ENCODE data around the gene PDLIM5. TPM values are rescaled to one million over a fixed set of nuclear protein-coding genes. Genes with fewer than 3 reads are reported as not detected.

The PDLIM5 gene
- total RNA-seq, 4 donors from 2014 or later: 62.9 to 133 (median 110) TPM

DNA sequence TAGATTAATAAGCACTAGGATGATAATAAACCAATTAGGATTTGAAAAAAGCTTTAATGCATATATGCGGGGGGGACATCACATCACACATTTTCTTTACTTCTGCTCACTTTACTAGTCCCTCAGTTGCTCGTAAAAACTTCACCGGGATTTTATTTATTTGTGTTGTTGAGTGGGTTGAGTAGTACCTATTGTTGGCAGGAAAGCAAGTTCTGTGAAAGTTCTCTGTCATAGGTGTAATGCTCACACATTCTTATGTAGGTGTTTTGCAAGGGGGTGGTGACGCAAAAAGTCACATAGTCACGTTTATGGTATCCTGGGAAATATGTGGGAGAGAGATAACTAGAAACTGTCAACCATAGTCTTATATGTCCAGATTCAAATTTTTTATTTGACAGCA, 65.3 kb downstream of the PDLIM5 start:
- Histone ChIP-seq H3K4me3 (no peak overlapping the region), H3K27ac (peak overlapping the region in 3 of 4 donors; percentile 42 to 46 (median 44)), H3K36me3 (no peaks in the 10 kb centered on the region), H3K9me3 (no peaks in the 10 kb centered on the region), H3K4me1 (peaks cover 10 to 64% (median 21%) of the 10 kb centered on the region in 4 donors), H3K27me3 (no peaks in the 10 kb centered on the region)
- DNase-seq: no peak
- no peak for TF ChIP-seq EP300 (IDR thresholded peaks at IDR 0.05; ENCODE audit: low read depth)
- WGBS, 2 donors (ENCODE audit: low coverage in 1 of 2): 73 to 79% methylated on average over 5 of the region's 5 CpGs
- in situ Hi-C loops (cut with MboI; ENCODE audit: low pct_ligation_motif_present in 1 of 4, low pct_unique_long_range_greater_than_20kb in 1 of 4, low sequenced_read_pairs in 3 of 4) (no loop called here), intact Hi-C loops (cut with DNase I; ENCODE audit: low total_unique reads) (no loop called here)

DNA sequence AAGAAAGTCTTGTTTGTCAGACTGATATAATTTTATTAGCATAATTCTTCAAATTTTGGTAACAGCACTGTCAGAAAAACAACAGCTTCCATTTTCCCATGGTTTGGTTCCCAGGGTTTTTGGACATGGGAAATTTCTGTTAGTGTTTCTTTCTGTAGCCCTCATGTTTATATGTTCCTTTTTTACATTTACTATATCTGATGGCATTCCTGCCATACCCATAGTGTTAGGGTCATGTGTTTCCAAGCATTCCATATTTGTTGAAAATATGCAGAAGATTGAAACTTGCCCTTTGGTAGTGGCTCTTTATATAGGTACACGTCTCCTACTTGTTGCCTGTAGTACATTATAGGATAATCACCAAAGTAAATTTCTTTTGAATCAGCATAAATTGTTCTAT, 65.8 kb downstream of the PDLIM5 start:
- TF ChIP-seq POLR2A (IDR thresholded peaks at IDR 0.05): no peak
- no peak for TF ChIP-seq EP300 (IDR thresholded peaks at IDR 0.05; ENCODE audit: low read depth)
- TF ChIP-seq CTCF (IDR thresholded peaks at IDR 0.05): no peak
- TF ChIP-seq POLR2AphosphoS5 (IDR thresholded peaks at IDR 0.05): no peak
- WGBS, 2 donors (ENCODE audit: low coverage in 1 of 2): 73 to 97% methylated on average over 1 of the region's 1 CpG
- peaks cover 10 to 68% (median 23%) of the 10 kb centered on the region in 4 donors for H3K4me1 ChIP-seq

GRCh38 chr4:94519019-94519418, 67.3 kb downstream of the PDLIM5 start:
- TF ChIP-seq POLR2A (IDR thresholded peaks at IDR 0.05) (no peak), EP300 (IDR thresholded peaks at IDR 0.05; ENCODE audit: low read depth) (no peak), CTCF (IDR thresholded peaks at IDR 0.05) (no peak), POLR2AphosphoS5 (IDR thresholded peaks at IDR 0.05) (no peak)
- intact Hi-C loops (cut with DNase I; ENCODE audit: low total_unique reads) (no loop called here), in situ Hi-C loops (cut with MboI; ENCODE audit: low pct_ligation_motif_present in 1 of 4, low pct_unique_long_range_greater_than_20kb in 1 of 4, low sequenced_read_pairs in 3 of 4) (no loop called here)
- H3K27me3 ChIP-seq: no peaks in the 10 kb centered on the region
- no peaks in the 10 kb centered on the region for H3K36me3 ChIP-seq
- H3K4me1 ChIP-seq: peaks cover 10 to 80% (median 27%) of the 10 kb centered on the region in 4 donors
- peak overlapping the region in 2 of 4 donors; percentile 4 to 21 for H3K27ac ChIP-seq
- no peak for DNase-seq
- WGBS, 2 donors (ENCODE audit: low coverage in 1 of 2): 68 to 77% methylated on average over 5 of the region's 5 CpGs
- no peaks in the 10 kb centered on the region for H3K9me3 ChIP-seq
- H3K4me3 ChIP-seq: no peak overlapping the region

More for the DNA sequence above, 65.8 kb downstream of the PDLIM5 start:
- in situ Hi-C loops (cut with MboI; ENCODE audit: low pct_ligation_motif_present in 1 of 4, low pct_unique_long_range_greater_than_20kb in 1 of 4, low sequenced_read_pairs in 3 of 4): no loop called here
- H3K36me3 ChIP-seq: no peaks in the 10 kb centered on the region
- intact Hi-C loops (cut with DNase I; ENCODE audit: low total_unique reads): no loop called here
- H3K4me3 ChIP-seq: no peak overlapping the region
- no peak overlapping the region for H3K27ac ChIP-seq
- no peaks in the 10 kb centered on the region for H3K9me3 ChIP-seq
- no peaks in the 10 kb centered on the region for H3K27me3 ChIP-seq
- no peak for DNase-seq

- intact Hi-C loops (cut with DNase I; ENCODE audit: low total_unique reads) (loop anchor here (5.0 kb wide), 1 partner anchor 68 kb away; the partner anchor contains the start of gene PDLIM5), in situ Hi-C loops (cut with MboI; ENCODE audit: low pct_ligation_motif_present in 1 of 4, low pct_unique_long_range_greater_than_20kb in 1 of 4, low sequenced_read_pairs in 3 of 4) (no loop called here)
- TF ChIP-seq POLR2A (IDR thresholded peaks at IDR 0.05) (no peak), EP300 (IDR thresholded peaks at IDR 0.05; ENCODE audit: low read depth) (no peak), CTCF (IDR thresholded peaks at IDR 0.05) (no peak), POLR2AphosphoS5 (IDR thresholded peaks at IDR 0.05) (no peak)
- Histone ChIP-seq H3K36me3 (no peaks in the 10 kb centered on the region), H3K4me1 (peaks cover 11 to 71% (median 23%) of the 10 kb centered on the region in 4 donors), H3K9me3 (no peaks in the 10 kb centered on the region), H3K27ac (peak overlapping the region in 1 of 4 donors; percentile 72), H3K27me3 (no peaks in the 10 kb centered on the region), H3K4me3 (no peak overlapping the region)
- WGBS, 2 donors (ENCODE audit: low coverage in 1 of 2): 61 to 66% methylated on average over 4 of the region's 4 CpGs
- DNase-seq: no peak
Observed at GRCh38 chr4:94519925-94520789, 68.4 kb downstream of the PDLIM5 start.

Measured in transverse colon (tissue), 4 donors.